NCI-H1048 (cell line): ENCODE measurements around the gene PSMB11.

ENCODE experiments used
- DNase-seq: peaks from one replicate; lab custom pipeline; 2025; lab: John Stamatoyannopoulos, UW

PSMB11 gene

GRCh38 chr14:23015618-23016017 lies 26.4 kb upstream of the PSMB11 start:
- no peak for DNase-seq

GRCh38 chr14:23017091-23017490 lies 24.9 kb upstream of the PSMB11 start:
- no peak for DNase-seq

- no peak for DNase-seq
Observed at GRCh38 chr14:23018107-23018506, 23.9 kb upstream of the PSMB11 start.

- no peak for DNase-seq
Observed at GRCh38 chr14:23020143-23021128, 21.6 kb upstream of the PSMB11 start.

GRCh38 chr14:23021434-23021833 lies 20.6 kb upstream of the PSMB11 start:
- DNase-seq: no peak

- DNase-seq: no peak
Observed at GRCh38 chr14:23021889-23022442, 20.0 kb upstream of the PSMB11 start.

- no peak for DNase-seq
Observed at GRCh38 chr14:23023022-23023794, 18.8 kb upstream of the PSMB11 start.

- no peak for DNase-seq
Observed at GRCh38 chr14:23023795-23024152, 18.2 kb upstream of the PSMB11 start.

- no peak for DNase-seq
Observed at GRCh38 chr14:23024612-23025075, 17.4 kb upstream of the PSMB11 start.

- no peak for DNase-seq
Observed at GRCh38 chr14:23025151-23025814, 16.7 kb upstream of the PSMB11 start.

GRCh38 chr14:23028799-23029198 lies 13.2 kb upstream of the PSMB11 start:
- no peak for DNase-seq

- no peak for DNase-seq
Observed at GRCh38 chr14:23030936-23031335, 11.1 kb upstream of the PSMB11 start.

- DNase-seq: no peak
Observed at GRCh38 chr14:23033251-23033727, 8.7 kb upstream of the PSMB11 start.

- no peak for DNase-seq
Observed at GRCh38 chr14:23033801-23034497, 8.1 kb upstream of the PSMB11 start.

GRCh38 chr14:23034498-23035302 lies 7.3 kb upstream of the PSMB11 start, which contains the start of gene PSMB5:
Gene PSMB5 (minus strand): TSS chr14:23034900. CDS start chr14:23034881, 19 bp downstream.
- no peak for DNase-seq

GRCh38 chr14:23035303-23036144 lies 6.5 kb upstream of the PSMB11 start:
- DNase-seq: no peak

GRCh38 chr14:23040100-23040499 lies 1.9 kb upstream of the PSMB11 start:
- no peak for DNase-seq

GRCh38 chr14:23041729-23042128 lies 283 bp upstream of the PSMB11 start:
- no peak for DNase-seq

GRCh38 chr14:23043145-23043544 lies 1.1 kb downstream of the PSMB11 start:
- no peak for DNase-seq
